ENCODE measurements around the gene PTX3.

The PTX3 gene

DNA sequence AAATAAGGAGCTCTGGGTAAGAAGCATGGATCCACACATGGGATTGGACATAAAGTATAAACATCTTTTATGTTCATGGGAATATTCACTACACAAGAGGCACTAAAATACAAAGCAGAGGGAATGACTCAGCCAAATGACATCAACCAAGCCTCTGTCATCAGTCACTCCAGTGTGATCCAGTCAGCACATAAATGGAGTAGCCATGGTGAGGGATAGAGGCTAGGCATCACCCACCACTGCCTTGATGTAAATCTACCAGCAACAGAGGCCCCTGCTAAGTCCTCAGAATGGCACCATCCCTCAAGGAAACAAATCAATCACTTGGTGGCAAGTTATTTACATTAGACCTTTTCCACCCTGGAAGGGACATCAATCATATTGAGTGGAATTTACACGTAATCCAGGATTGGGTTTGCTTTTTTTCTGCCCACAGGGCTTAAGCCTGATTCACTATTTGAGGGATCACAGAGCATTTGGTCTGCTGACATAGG, 39.3 kb downstream of the PTX3 start:
- no peak for DNase-seq (ENCODE audit: low read depth in 2 of 2)

DNA sequence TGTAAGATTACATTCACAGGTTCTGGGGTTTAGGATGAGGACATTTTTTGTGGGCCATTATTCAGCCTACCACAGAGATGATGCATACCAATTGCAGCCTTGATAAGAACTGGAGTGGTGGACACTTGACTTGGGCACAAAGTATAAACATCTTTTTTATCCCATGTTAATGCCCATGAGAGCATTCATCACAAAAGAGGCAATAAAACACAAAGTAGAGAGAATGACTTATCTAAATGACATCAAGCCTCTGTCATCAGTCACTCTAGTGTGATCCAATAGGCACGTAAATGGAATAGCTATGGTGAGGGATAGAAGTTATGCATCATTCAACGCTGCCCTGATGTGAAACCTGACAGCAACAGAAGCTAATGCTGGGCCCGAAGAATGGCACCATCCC, 40.8 kb downstream of the PTX3 start:
- DNase-seq (ENCODE audit: low read depth in 2 of 2), result no peak

DNA sequence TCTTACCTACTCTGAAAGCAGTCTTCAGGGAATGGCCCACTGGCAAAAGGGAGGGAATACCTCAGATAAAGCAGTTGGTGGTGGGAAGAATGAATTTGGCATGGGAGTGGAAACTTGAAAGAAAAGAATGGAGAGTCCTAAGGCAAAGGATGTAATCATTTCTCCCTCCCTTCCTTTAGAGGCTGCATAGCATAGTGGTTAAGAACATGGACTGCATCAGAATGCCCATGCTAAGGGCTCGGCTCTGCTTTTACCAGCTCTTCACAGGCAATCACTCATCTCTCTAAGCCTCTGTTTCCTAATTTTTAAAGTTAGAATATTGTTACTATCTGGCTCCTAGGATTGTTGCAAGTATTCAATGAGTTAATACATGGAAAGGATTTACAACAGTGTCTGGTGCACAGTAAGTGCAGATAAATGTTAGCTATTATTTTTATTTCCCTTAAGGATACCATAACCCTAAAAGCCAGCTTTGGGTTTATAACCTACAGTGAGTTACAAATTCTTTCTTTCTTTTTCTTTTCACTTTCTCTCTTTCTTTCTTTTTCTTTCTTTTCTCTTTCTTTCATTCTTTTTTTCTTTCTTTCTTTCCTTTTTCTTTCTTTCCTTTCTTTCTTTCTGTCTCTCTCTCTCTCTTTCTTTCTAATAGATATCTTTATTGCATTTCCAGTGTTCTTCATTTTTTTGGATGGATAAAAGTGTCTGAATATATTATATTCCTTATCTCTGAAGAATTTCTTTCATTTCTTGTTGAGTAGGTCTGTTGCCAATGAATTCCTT, 43.0 kb downstream of the PTX3 start:
- no peak for DNase-seq (ENCODE audit: low read depth in 2 of 2)

GRCh38 chr3:157487339-157487738, 50.7 kb downstream of the PTX3 start:
- DNase-seq (ENCODE audit: low read depth in 2 of 2), result no peak

DNA sequence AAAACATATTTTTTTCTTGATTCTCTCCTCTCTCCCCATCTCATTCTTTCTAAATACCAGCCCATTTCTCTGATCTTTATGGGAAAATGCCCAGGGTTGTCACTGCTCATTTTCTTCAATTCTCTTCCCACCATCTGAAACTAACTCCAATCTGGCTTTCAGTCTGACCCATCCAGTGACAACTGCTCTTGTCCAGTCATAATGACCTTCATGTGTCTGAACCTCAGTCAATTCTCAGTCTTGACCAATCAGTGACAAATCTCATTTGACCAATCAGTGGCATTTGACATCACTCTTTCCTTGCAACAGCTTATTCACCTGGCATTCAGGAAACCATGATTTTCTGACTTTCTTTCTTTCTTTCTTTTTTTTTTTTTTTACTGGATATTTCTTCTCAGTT, 51.5 kb downstream of the PTX3 start:
- no peak for DNase-seq (ENCODE audit: low read depth in 2 of 2)

- no peak for DNase-seq (ENCODE audit: low read depth in 2 of 2)
Observed at GRCh38 chr3:157491136-157491535, 54.5 kb downstream of the PTX3 start.
